Activated naive CD8-positive, alpha-beta T cell treated with anti-CD3 and anti-CD28 coated beads for 36 hours (primary cell): Measurements from ENCODE around the gene HYDIN. TPM values are rescaled to one million over a fixed set of nuclear protein-coding genes. Genes with fewer than 3 reads are reported as not detected.
"Not testable (repeated sequence)": the region's sequence is repeated elsewhere in the genome, so short reads cannot be mapped to it uniquely, and the experiment has no call there.

ENCODE experiments used
- DNase-seq: peaks from one replicate; pipeline ENCODE4 v3.0.0; 2021
- H3K27ac Mint-ChIP-seq: one replicate; pipeline ENCODE4 v1.8.0; 2022; ENCODE audit warnings: mild to moderate bottlenecking, moderate library complexity, mixed read lengths
- H3K27me3 Mint-ChIP-seq: one replicate; pipeline ENCODE4 v1.8.0; 2022; ENCODE audit warnings: mild to moderate bottlenecking, mixed read lengths
- H3K36me3 Mint-ChIP-seq: one replicate; pipeline ENCODE4 v1.8.0; 2021; ENCODE audit warnings: mild to moderate bottlenecking, mixed read lengths
- H3K4me1 Mint-ChIP-seq: one replicate; pipeline ENCODE4 v1.8.0; 2021; ENCODE audit warnings: mixed read lengths
- H3K4me3 Mint-ChIP-seq: one replicate; pipeline ENCODE4 v1.8.0; 2022; ENCODE audit warnings: mild to moderate bottlenecking, moderate library complexity, mixed read lengths
- H3K9me3 Mint-ChIP-seq: one replicate; pipeline ENCODE4 v1.8.0; 2022; ENCODE audit warnings: mixed read lengths
- total RNA-seq, 2 experiments: library from RNA; stranded (reverse); gene quantifications; one replicate each; pipeline ENCODE4 v1.2.3, GENCODE V29; 2021

The HYDIN gene
- total RNA-seq, 2 experiments from 2014 or later = not detected

DNA sequence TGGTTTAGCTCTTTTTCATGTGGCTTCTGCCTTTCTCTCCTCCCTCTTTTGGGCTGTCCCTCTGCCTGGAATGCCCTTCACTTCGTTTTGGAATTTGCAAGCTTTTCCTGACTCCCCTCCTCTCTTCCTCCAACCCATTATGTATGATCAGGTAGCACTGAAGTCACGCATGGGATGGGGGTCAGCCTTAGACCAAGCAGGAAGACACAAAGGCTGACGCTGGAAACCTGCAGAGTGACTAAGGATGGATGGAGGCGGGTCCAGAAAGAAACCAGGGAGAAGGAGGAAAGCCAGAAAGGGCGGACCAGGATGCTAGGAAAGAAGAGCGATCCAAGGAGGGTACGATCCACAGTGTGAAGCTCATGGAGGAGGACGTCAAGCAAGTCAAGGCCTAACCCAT, 296.8 kb downstream of the HYDIN start:
- not testable (repeated sequence) for H3K4me3 Mint-ChIP-seq, H3K27ac Mint-ChIP-seq, DNase-seq, H3K27me3 Mint-ChIP-seq, H3K36me3 Mint-ChIP-seq, H3K4me1 Mint-ChIP-seq, H3K9me3 Mint-ChIP-seq

DNA sequence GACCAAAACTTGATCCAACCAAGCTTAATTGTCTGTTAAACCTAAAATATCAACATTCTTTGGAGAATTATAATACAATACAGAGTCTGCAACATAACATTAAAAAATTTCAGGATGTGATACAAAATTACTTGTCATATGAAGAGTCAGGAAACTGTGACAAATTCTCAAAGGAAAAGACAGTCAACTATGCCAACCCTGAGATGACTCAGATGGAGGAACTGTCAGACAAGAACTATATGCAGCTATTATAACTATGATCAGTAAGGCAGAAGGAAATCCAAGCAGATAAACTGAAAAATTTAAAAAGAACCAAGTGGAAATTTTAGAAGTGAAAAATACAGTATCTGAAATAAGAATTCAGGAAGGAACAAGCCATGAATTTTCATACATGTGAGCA, 299.8 kb downstream of the HYDIN start:
- H3K27me3 Mint-ChIP-seq, H3K27ac Mint-ChIP-seq, DNase-seq, H3K4me1 Mint-ChIP-seq, H3K36me3 Mint-ChIP-seq, H3K4me3 Mint-ChIP-seq, H3K9me3 Mint-ChIP-seq: not testable (repeated sequence)

DNA sequence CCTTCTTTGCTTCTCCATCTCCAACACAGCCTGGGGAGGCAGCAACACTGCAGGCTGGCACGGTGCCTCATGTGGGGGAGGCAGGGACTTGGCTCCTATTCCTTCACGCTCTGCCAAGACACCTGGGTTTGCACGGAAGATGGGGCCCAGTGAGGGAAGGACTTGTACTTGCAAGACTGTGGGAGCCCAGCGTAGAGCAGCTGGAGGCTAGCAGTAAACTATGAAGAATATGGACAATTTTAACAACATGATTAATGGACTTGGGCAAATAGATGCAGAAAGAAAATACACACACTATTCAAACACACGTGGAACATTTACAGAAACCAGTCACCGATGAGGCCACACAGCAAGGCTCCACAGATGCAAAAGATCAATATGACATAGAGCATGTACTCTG, 308.4 kb downstream of the HYDIN start:
- not testable (repeated sequence) for H3K27me3 Mint-ChIP-seq, H3K36me3 Mint-ChIP-seq, H3K4me3 Mint-ChIP-seq, DNase-seq, H3K9me3 Mint-ChIP-seq, H3K27ac Mint-ChIP-seq, H3K4me1 Mint-ChIP-seq

DNA sequence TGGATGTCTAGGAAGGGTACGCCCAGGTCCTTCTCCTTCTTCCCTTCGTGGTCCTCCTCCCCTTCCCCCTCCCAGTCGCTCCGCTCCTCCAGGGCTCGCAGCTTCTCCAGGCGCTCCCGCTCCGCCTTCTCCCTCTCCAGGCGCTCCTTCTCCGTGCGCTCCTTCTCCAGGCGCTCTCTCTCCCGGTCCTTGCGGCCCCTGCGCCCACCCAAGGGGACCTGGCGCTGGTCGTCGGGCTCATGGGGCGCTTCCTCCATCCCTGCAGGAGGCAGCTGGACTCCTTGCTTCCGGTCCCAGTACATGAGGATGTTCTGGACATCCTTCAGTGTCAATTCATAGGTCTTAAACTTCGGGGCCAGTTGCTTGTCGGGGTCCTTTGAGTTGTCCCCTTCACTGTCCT, 309.9 kb downstream of the HYDIN start:
- not testable (repeated sequence) for H3K4me1 Mint-ChIP-seq, H3K36me3 Mint-ChIP-seq, H3K27ac Mint-ChIP-seq, H3K9me3 Mint-ChIP-seq, H3K27me3 Mint-ChIP-seq, DNase-seq, H3K4me3 Mint-ChIP-seq

DNA sequence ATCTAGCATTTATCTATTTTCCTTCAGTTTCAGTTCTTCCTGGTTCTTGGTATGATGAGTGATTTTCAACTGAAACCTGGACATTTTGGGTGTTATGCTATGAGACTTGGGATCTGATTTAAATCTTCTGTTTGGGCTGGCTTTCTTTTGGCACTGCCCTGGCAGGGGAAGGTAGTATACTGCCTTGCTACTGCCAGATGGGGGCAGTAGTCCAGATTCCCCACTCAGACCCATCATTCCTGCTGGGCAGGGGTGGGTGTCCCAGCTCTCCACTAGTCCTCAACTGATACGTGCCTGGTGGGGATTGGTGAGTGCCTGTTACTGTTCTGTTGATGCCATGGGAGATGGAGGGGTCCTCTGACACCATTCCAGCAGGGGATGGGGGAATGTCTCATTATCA, 342.3 kb downstream of the HYDIN start:
- not testable (repeated sequence) for DNase-seq, H3K36me3 Mint-ChIP-seq, H3K4me1 Mint-ChIP-seq, H3K4me3 Mint-ChIP-seq, H3K9me3 Mint-ChIP-seq, H3K27me3 Mint-ChIP-seq, H3K27ac Mint-ChIP-seq

DNA sequence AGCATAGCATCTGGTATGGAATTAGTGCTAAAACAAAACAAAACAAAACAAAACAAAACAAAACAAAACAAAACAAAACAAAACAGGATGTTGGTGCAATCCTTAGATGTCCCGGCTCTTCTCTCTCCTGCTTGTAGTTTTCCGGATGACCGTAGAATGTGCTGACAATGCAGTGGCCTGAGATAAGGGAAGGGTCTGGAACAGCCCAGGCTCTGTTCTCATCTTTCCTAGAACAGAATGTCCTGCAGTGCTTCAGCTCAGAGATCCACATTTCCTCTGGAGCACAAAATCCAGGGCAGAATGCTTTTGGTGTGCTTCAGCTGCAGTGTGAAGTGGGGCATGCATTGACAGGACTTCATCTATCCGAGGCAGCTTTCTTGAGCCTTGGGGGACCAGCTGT, 345.9 kb downstream of the HYDIN start:
- not testable (repeated sequence) for H3K4me3 Mint-ChIP-seq, DNase-seq, H3K27me3 Mint-ChIP-seq, H3K36me3 Mint-ChIP-seq, H3K27ac Mint-ChIP-seq, H3K4me1 Mint-ChIP-seq, H3K9me3 Mint-ChIP-seq

DNA sequence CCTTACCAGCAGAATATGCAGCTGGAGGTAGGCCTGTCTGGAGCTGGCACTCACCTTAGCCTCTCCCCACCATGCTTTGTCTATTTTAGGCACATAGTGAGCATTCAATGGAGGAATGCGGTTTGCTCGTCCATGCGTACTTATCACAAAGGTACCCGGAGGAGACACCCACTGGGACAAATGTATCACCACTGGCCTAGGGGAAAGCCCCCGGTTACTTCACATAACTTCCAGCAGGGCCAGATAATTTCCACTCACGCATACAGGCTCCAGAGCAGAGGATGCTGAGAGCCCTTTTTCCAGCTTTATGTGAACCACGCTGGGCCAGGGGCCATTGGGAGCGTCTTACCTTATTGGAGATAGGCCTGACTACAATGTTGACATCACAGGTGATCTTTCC, 348.2 kb downstream of the HYDIN start:
- H3K36me3 Mint-ChIP-seq, H3K9me3 Mint-ChIP-seq, H3K4me3 Mint-ChIP-seq, DNase-seq, H3K4me1 Mint-ChIP-seq, H3K27me3 Mint-ChIP-seq, H3K27ac Mint-ChIP-seq: not testable (repeated sequence)

DNA sequence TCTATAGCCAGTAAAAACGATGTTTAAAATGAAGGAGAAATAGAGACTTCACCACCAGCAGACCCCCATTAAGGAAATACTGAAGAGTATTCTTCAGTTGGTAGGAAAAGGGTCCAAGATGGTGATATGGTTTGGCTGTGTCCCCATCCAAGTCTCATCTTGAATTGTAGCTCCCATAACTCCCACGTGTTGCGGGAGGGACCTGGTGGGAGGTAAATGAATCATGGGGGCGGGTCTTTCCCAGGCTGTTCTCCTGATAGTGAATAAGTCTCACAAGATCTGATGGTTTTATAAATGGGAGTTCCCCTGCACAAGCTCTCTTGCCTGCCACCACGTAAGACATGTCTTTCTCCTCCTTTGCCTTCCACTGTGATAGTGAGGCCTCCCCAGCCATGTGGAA, 352.6 kb downstream of the HYDIN start:
- H3K9me3 Mint-ChIP-seq, H3K36me3 Mint-ChIP-seq, H3K4me1 Mint-ChIP-seq, H3K27me3 Mint-ChIP-seq, DNase-seq, H3K27ac Mint-ChIP-seq, H3K4me3 Mint-ChIP-seq: not testable (repeated sequence)

DNA sequence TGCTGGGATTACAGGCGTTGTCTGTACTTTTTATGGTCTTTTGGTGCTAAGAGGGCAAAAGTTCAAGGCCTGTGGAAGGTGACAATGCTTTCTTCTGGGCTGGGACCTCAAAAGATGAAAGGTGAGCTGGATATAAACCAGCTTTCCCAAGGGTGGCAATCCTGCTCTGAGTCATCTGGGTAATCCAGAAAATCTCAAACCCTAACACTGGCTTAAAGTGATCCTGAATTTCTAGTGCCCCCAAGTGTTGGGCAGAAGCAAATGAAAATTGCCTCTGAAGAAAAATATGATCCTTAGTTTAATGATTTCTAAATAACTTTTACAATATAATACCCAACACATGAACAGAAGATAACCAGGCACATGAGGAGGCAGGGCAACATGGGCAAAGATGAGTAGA, 354.1 kb downstream of the HYDIN start:
- not testable (repeated sequence) for DNase-seq, H3K4me1 Mint-ChIP-seq, H3K27ac Mint-ChIP-seq, H3K4me3 Mint-ChIP-seq, H3K36me3 Mint-ChIP-seq, H3K27me3 Mint-ChIP-seq, H3K9me3 Mint-ChIP-seq

DNA sequence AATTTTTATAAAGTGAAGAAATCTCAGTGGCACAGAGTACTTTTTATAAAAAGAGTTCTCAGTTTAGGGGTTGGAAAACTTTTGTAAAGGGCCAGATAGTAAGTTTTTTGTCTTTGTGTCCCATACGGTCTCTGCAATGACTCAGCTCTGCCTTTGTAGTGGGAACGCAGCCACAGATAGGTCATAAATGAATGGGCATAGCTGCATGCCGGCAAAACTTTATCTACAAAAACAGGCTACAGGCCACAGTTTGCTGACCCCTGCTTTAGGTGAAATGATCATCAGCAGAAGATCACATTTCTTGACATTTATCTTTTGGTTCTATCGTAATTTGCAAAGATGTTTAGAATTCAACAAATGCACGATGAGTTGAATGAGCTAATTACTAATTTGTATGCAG, 365.8 kb downstream of the HYDIN start:
- not testable (repeated sequence) for H3K36me3 Mint-ChIP-seq, H3K27ac Mint-ChIP-seq, H3K27me3 Mint-ChIP-seq, H3K4me3 Mint-ChIP-seq, H3K4me1 Mint-ChIP-seq, H3K9me3 Mint-ChIP-seq, DNase-seq

DNA sequence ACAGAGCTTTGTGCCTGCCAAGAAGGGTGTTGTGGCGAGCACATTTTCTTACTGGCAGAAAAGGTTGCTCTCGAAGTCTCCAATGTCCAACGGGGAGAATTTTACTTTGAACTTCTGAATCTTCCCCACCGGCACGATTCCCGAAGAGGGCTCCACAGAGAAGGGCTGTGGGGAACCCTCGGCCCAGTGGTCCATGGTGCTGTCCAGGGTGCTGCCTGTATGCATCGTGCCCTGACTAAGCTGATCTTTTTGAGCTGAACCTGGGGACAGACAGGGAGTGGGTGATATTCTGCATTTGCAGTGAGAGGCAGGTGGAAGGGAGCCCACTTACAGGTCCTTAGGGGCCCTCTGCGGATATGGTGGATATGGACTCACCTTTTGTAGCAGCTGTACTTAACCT, 368.5 kb downstream of the HYDIN start:
- not testable (repeated sequence) for H3K4me1 Mint-ChIP-seq

DNA sequence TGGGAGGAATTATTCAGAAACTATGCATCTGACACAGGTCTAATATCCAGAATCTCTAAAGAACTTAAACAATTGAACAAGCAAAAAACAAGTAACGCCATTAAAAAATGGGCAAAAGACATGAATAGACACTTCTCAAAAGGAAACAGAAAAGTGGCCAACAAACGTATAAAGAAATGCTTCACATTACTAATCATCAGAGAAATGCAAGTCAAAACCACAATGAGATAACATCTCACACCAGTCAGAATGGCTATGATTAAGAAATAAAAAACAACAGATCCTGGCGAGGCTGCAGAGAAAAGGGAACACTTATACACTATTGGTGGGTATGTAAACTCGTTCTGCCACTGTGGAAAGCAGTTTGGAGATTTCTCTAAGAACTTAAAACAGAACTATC, 379.2 kb downstream of the HYDIN start:
- not testable (repeated sequence) for H3K27ac Mint-ChIP-seq, H3K9me3 Mint-ChIP-seq, H3K36me3 Mint-ChIP-seq, H3K4me1 Mint-ChIP-seq, H3K4me3 Mint-ChIP-seq, H3K27me3 Mint-ChIP-seq, DNase-seq

More for the DNA sequence above, 368.5 kb downstream of the HYDIN start:
- H3K9me3 Mint-ChIP-seq, DNase-seq, H3K36me3 Mint-ChIP-seq, H3K27ac Mint-ChIP-seq, H3K27me3 Mint-ChIP-seq, H3K4me3 Mint-ChIP-seq: not testable (repeated sequence)

DNA sequence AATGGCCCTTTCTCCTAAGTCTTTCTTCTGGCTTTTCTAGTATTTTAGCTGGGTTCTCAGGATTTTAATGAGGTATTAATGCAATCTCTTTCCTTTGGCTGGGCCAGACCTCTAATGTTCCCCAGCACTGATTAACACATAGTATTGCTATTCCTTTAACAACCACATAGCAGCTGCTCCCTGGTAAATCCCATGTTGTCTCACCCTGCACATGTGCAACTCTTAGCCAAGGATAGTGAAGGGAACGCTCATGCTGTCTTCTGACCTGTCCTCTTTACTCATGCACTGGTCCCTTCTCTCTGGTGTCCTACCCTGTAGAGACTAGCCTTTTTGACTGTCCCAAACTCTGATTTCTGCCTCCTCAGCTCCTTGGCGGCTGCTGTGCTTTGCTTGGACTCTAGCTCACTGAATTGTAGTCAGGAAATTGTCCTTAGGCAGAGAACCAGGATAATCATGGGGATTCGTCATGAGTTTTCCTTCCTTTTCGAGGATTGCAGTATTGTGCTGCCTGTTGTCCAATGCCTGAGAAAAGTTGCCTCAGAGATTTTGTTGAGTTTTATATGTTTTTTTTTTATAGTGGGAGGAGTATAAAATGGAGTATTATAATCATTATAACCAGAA, 406.9 kb downstream of the HYDIN start:
- not testable (repeated sequence) for H3K27me3 Mint-ChIP-seq, DNase-seq, H3K27ac Mint-ChIP-seq, H3K36me3 Mint-ChIP-seq, H3K4me3 Mint-ChIP-seq, H3K4me1 Mint-ChIP-seq, H3K9me3 Mint-ChIP-seq

DNA sequence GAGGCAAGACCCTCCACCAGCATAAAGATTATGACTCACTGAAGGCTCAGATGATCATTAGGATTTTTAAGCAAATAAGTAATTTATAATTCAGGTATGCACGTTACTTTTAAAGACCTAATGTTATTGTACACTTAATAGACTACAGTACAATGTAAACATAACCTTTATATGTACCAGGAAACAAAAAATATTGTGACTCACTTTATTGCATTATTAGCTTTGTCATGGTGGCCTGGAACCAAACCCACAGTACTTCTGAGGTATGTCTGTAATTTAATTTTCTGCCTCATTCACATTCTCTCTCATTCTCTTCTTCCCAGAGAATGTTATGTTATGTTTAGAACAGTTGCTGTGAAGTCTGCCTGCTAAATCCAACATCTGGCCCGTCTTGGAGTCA, 407.8 kb downstream of the HYDIN start:
- DNase-seq, H3K36me3 Mint-ChIP-seq, H3K9me3 Mint-ChIP-seq, H3K27me3 Mint-ChIP-seq, H3K4me1 Mint-ChIP-seq, H3K27ac Mint-ChIP-seq, H3K4me3 Mint-ChIP-seq: not testable (repeated sequence)

DNA sequence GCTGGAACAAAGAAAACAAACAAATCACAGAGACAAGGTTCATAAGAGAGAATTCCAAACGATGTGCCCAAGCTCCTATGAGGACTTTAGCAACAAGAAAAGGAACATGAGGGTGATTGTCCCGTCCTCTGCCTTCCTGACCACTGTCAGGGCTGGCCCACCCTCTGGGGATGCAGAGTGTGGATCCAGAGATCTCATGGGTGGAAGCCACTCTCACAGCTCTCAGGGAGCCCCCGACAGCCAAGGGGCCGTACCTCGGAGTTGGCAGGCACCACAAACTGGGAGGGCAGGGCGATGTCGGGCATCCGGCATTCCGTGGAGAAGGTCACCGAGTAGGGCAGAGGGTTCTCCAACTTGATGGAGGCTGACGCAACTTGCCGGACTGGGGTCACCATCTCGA, 412.4 kb downstream of the HYDIN start:
- not testable (repeated sequence) for H3K4me1 Mint-ChIP-seq, H3K27ac Mint-ChIP-seq, H3K36me3 Mint-ChIP-seq, H3K4me3 Mint-ChIP-seq, H3K27me3 Mint-ChIP-seq, H3K9me3 Mint-ChIP-seq, DNase-seq

DNA sequence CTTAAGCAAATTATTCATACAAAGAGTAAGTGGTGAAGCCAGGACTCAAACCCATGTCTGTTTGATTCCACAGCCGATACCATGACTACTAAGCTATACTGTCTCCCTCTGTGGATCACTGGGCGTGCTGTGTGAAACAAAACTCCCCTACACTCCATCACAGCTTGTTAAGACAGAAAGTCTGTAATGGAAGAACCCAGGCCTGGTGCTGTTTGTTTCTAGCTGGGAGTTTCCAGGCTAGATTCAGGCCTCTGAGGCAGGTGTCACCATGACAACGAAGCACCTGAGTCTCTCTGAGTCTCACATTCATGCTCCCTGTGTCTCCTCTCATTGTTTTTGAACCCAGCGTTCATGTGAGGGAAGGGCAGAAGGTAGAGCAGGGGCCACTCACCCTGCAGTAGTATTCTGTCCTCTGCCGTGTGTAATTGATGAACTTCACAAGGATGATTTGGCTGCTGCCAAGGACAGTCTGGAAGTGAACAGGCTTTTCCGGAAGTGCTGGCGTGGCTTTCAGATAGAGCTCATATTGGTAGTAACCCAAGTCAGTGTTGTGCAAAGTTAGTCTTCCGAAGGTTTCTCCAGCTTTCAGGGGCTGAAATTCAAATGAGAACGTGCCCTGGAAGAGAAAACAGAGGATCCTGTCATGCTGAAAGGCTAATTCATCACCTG, 421.0 kb downstream of the HYDIN start:
- Mint-ChIP-seq H3K4me1 (no peaks in the 10 kb centered on the region), H3K27ac (no peak overlapping the region), H3K4me3 (no peak overlapping the region), H3K9me3 (no peaks in the 10 kb centered on the region), H3K27me3 (peaks cover 13% of the 10 kb centered on the region), H3K36me3 (no peaks in the 10 kb centered on the region)
- no peak for DNase-seq
